ENCODE results near the gene CRNKL1. TPM values are rescaled to one million over a fixed set of nuclear protein-coding genes. Genes with fewer than 3 reads are reported as not detected.

Gene CRNKL1
- total RNA-seq, 1 donor from 2014 or later, result 2.2 TPM

GRCh38 chr20:20017001-20017843 is 35.0 kb downstream of the CRNKL1 start, which contains the start of gene NAA20:
NAA20 (plus strand) TSS chr20:20017362; CDS start chr20:20017397, 35 bp downstream.
- no peaks in the 10 kb centered on the region for H3K27me3 ChIP-seq
- no peaks in the 10 kb centered on the region for H3K36me3 ChIP-seq
- peak within 1 kb of the TSS; percentile 71 to 74 for H3K27ac ChIP-seq
- DNase-seq (ENCODE audit: low spot score in 2 of 2), result peak; percentile 58 to 95
- no peaks in the 10 kb centered on the region for H3K9me3 ChIP-seq
- H3K4me1 ChIP-seq, result peaks cover 17 to 19% of the 10 kb centered on the region in 2 donors
- peak within 1 kb of the TSS; percentile 95 to 100 for H3K4me3 ChIP-seq
- intact Hi-C loops (cut with DNase I), result loop anchor here (1.0 to 2.0 kb wide), 2 partner anchors 14 to 35 kb away; partner anchors contain the start of genes CFAP61 and CRNKL1
- TF ChIP-seq CTCF (IDR thresholded peaks at IDR 0.05), result peak; percentile 78 to 92 (median 85)

GRCh38 chr20:20014659-20015058 is 37.6 kb downstream of the CRNKL1 start:
- no peak for TF ChIP-seq CTCF (IDR thresholded peaks at IDR 0.05)
- no peak overlapping the region for H3K27ac ChIP-seq
- DNase-seq (ENCODE audit: low spot score in 2 of 2), result no peak
- no peaks in the 10 kb centered on the region for H3K36me3 ChIP-seq
- no peaks in the 10 kb centered on the region for H3K9me3 ChIP-seq
- H3K4me1 ChIP-seq, result peaks cover 17 to 19% of the 10 kb centered on the region in 2 donors
- no peaks in the 10 kb centered on the region for H3K27me3 ChIP-seq
- intact Hi-C loops (cut with DNase I), result no loop called here
- no peak overlapping the region for H3K4me3 ChIP-seq

- Histone ChIP-seq H3K4me1 (peaks cover 2 to 3% of the 10 kb centered on the region in 2 donors), H3K4me3 (no peak overlapping the region), H3K9me3 (no peaks in the 10 kb centered on the region), H3K27ac (no peak overlapping the region), H3K36me3 (no peaks in the 10 kb centered on the region), H3K27me3 (no peaks in the 10 kb centered on the region)
- DNase-seq (ENCODE audit: low spot score in 2 of 2), result no peak
- no peak for TF ChIP-seq CTCF (IDR thresholded peaks at IDR 0.05)
- intact Hi-C loops (cut with DNase I), result no loop called here
Measured at GRCh38 chr20:20012541-20012940, 39.7 kb downstream of the CRNKL1 start.

GRCh38 chr20:20010639-20011500 is 41.4 kb downstream of the CRNKL1 start:
- intact Hi-C loops (cut with DNase I), result no loop called here
- H3K9me3 ChIP-seq, result no peaks in the 10 kb centered on the region
- H3K27me3 ChIP-seq, result no peaks in the 10 kb centered on the region
- H3K4me1 ChIP-seq, result no peaks in the 10 kb centered on the region
- H3K4me3 ChIP-seq, result no peak overlapping the region
- DNase-seq (ENCODE audit: low spot score in 2 of 2), result no peak
- TF ChIP-seq CTCF (IDR thresholded peaks at IDR 0.05), result no peak
- no peaks in the 10 kb centered on the region for H3K36me3 ChIP-seq
- H3K27ac ChIP-seq, result peak overlapping the region; percentile 24 to 32

- Histone ChIP-seq H3K9me3 (no peaks in the 10 kb centered on the region), H3K27ac (peak overlapping the region in 1 of 2 donors; percentile 4), H3K27me3 (no peaks in the 10 kb centered on the region), H3K36me3 (no peaks in the 10 kb centered on the region), H3K4me3 (peak overlapping the region in 1 of 2 donors; percentile 15), H3K4me1 (no peaks in the 10 kb centered on the region)
- TF ChIP-seq CTCF (IDR thresholded peaks at IDR 0.05), result no peak
- no peak for DNase-seq (ENCODE audit: low spot score in 2 of 2)
- intact Hi-C loops (cut with DNase I), result no loop called here
Measured at GRCh38 chr20:20009784-20010253, 42.4 kb downstream of the CRNKL1 start.
